ENCODE results near the gene DNAJC7. TPM values are rescaled to one million over a fixed set of nuclear protein-coding genes. Genes with fewer than 3 reads are reported as not detected.
A peak's percentile ranks its signal among the peaks of the same experiment; 100 is the strongest.

DNAJC7 gene
- total and polyA plus RNA-seq, 9 of the 15 experiments (the other 6 are each of a cell fraction or from before 2014, with no cell fraction given), result 85.8 to 262 (median 157) TPM

- TF ChIP-seq CUX1 (CRISPR knock-in tag; IDR thresholded peaks at IDR 0.05), result no peak
- TF ChIP-seq BRF2 (IDR thresholded peaks at IDR 0.05; ENCODE audit: borderline replicate concordance, insufficient read depth, insufficient read length), result no peak
- peak; percentile 73 to 86 for TF ChIP-seq MAZ (CRISPR knock-in tag; conservative IDR thresholded peaks at IDR 0.05 in 1 of 2, IDR thresholded peaks at IDR 0.05 in 1 of 2)
- TF ChIP-seq CGGBP1 (CRISPR knock-in tag; IDR thresholded peaks at IDR 0.05), result no peak
- no peak for TF ChIP-seq ZNF449 (CRISPR knock-in tag; IDR thresholded peaks at IDR 0.05)
- peak; percentile 78 for TF ChIP-seq ZBTB7A (IDR thresholded peaks at IDR 0.05; ENCODE audit: borderline replicate concordance, control insufficient read depth, low read depth, low read length)
- no peak for TF ChIP-seq TFAM (CRISPR knock-in tag; conservative IDR thresholded peaks at IDR 0.05)
- TF ChIP-seq ATF2 (CRISPR knock-in tag; IDR thresholded peaks at IDR 0.05), result no peak
- TF ChIP-seq RFX1 (IDR thresholded peaks at IDR 0.05), result no peak
- TF ChIP-seq EP400 (IDR thresholded peaks at IDR 0.05), result no peak
- no peak for TF ChIP-seq MTA2 (IDR thresholded peaks at IDR 0.05; ENCODE audit: low read depth)
- peak; percentile 51 for TF ChIP-seq CTCFL (IDR thresholded peaks at IDR 0.05; ENCODE audit: borderline replicate concordance, insufficient read depth, low read depth, low read length, poor library complexity, severe bottlenecking)
- TF ChIP-seq HDAC6 (IDR thresholded peaks at IDR 0.05; ENCODE audit: low read depth, low read length), result no peak
Observed at GRCh38 chr17:42050393-42051012, 33.3 kb upstream of the DNAJC7 start, which contains the start of gene C17orf113 (continued).
